GM12878 (cell line): ENCODE data around the gene PDE3B.

Experiments
- BCLAF1 ChIP-seq: fragments of 450-650 bp; IDR thresholded peaks from 2 replicates; pipeline ENCODE4 v1.6.1; 2017; ENCODE audit warnings: antibody characterized with exemption, mild to moderate bottlenecking, moderate library complexity
- BMI1 ChIP-seq: fragments of 450-650 bp; IDR thresholded peaks from 2 replicates; pipeline ENCODE4 v1.6.1; 2016; ENCODE audit warnings: mild to moderate bottlenecking, moderate library complexity, borderline replicate concordance
- CTCF ChIP-seq, 3 experiments: IDR thresholded peaks in 2 of 3; conservative IDR thresholded peaks in 1 of 3; 2 replicates each; pipeline ENCODE4 v1.5.1; 2011; ENCODE audit warnings: low read depth in 3 of 3, low read length in 3 of 3, mild to moderate bottlenecking in 3 of 3, control low read depth in 2 of 3, moderate library complexity in 2 of 3, inconsistent platforms in 1 of 3, mixed read lengths in 1 of 3; ENCODE audit not compliant: control insufficient read depth in 2 of 3, insufficient read depth in 1 of 3; ENCODE audit errors: extremely low read depth in 1 of 3
- EZH2 ChIP-seq: IDR thresholded peaks from 2 replicates; pipeline ENCODE4 v1.6.1; 2012; ENCODE audit warnings: low read depth, mild to moderate bottlenecking, control low read depth, inconsistent platforms, low read length, borderline replicate concordance; ENCODE audit not compliant: control insufficient read depth
- POLR2A ChIP-seq: IDR thresholded peaks from 2 replicates; pipeline ENCODE4 v1.6.1; 2011; ENCODE audit warnings: low read depth, mild to moderate bottlenecking, low read length
- POLR2AphosphoS5 ChIP-seq: IDR thresholded peaks from 2 replicates; pipeline ENCODE4 v1.6.1; 2011; ENCODE audit warnings: mild to moderate bottlenecking, low read length, inconsistent platforms
- REST ChIP-seq: IDR thresholded peaks from 2 replicates; pipeline ENCODE4 v1.6.1; 2012; ENCODE audit warnings: mild to moderate bottlenecking, low read depth, low read length
- SIN3A ChIP-seq: IDR thresholded peaks from 2 replicates; pipeline ENCODE4 v1.6.1; 2012; ENCODE audit warnings: low read depth, low read length, improper control_type of control experiment
- SP1 ChIP-seq: IDR thresholded peaks from one replicate; pipeline ENCODE4 v1.6.1; 2011; ENCODE audit warnings: low read depth, low read length
- TAF1 ChIP-seq: IDR thresholded peaks from 2 replicates; pipeline ENCODE4 v1.6.1; 2011; ENCODE audit warnings: mild to moderate bottlenecking, low read depth, low read length, borderline replicate concordance
- ZBED1 ChIP-seq: IDR thresholded peaks from 2 replicates; pipeline ENCODE4 v1.6.1; 2016; ENCODE audit warnings: borderline replicate concordance
- ZBTB40 ChIP-seq: fragments of 450-650 bp; IDR thresholded peaks from 2 replicates; pipeline ENCODE4 v1.6.1; 2016; ENCODE audit warnings: mild to moderate bottlenecking, moderate library complexity, borderline replicate concordance

GRCh38 chr11:14644226-14645014, 816 bp downstream of the PDE3B start:
- TF ChIP-seq CTCF (IDR thresholded peaks at IDR 0.05 in 2 of 3, conservative IDR thresholded peaks at IDR 0.05 in 1 of 3; ENCODE audit: control insufficient read depth in 2 of 3, extremely low read depth in 1 of 3, insufficient read depth in 1 of 3, low read depth in 3 of 3, low read length in 3 of 3) (no peak), BMI1 (no peak), TAF1 (no peak), POLR2A (no peak), REST (no peak), EZH2 (no peak), BCLAF1 (no peak), SIN3A (no peak), ZBED1 (no peak), ZBTB40 (no peak), POLR2AphosphoS5 (no peak), SP1 (no peak)
